Prostate gland (tissue), 2 donors: ENCODE measurements around the gene DLG2. TPM values are rescaled to one million over a fixed set of nuclear protein-coding genes. Genes with fewer than 3 reads are reported as not detected.

Source experiments
- DNase-seq: peaks from one replicate; pipeline ENCODE4 v3.0.0-alpha.2; 2019; ENCODE audit warnings: low spot score
- H3K27ac ChIP-seq, 2 donors: fragments of 200-600 bp; sonication (generic); 2 replicates each; pipeline ENCODE4 v1.5.1; 2017 to 2019
- H3K27me3 ChIP-seq: fragments of 200-600 bp; sonication (generic); replicated peaks from 2 replicates; pipeline ENCODE4 v1.5.1; 2019; ENCODE audit not compliant: insufficient read depth
- H3K36me3 ChIP-seq, 2 donors: fragments of 200-600 bp; sonication (generic); 1 replicate in 1 of 2; 2 replicates in 1 of 2; pipeline versions ENCODE4 v1.5.1 to v1.8.1; 2017 to 2019
- H3K4me1 ChIP-seq: fragments of 200-600 bp; sonication (generic); replicated peaks from 2 replicates; pipeline ENCODE4 v1.5.1; 2019
- H3K4me3 ChIP-seq, 2 donors: fragments of 200-600 bp; sonication (generic); 2 replicates each; pipeline ENCODE4 v1.5.1; 2017 to 2019
- H3K9me3 ChIP-seq: fragments of 200-600 bp; sonication (generic); 2 replicates; pipeline ENCODE4 v1.5.1; 2017
- CTCF ChIP-seq, 4 experiments: fragments of 200-600 bp in 2 of 4; fragments of 450-650 bp in 2 of 4; sonication (generic) in 2 of 4; IDR thresholded peaks; 1 replicate in 3 of 4; 2 replicates in 1 of 4; pipeline ENCODE4 v1.5.1; 2016 to 2019; ENCODE audit warnings: antibody characterized with exemption in 4 of 4, mild to moderate bottlenecking in 2 of 4, moderate library complexity in 2 of 4
- POLR2A ChIP-seq: fragments of 450-650 bp; IDR thresholded peaks from one replicate; pipeline ENCODE4 v1.6.1; 2016; ENCODE audit warnings: antibody characterized with exemption, mild to moderate bottlenecking
- POLR2AphosphoS5 ChIP-seq: sonication (generic); formaldehyde crosslinking; IDR thresholded peaks from one replicate; pipeline ENCODE4 v1.6.1; 2017; ENCODE audit warnings: antibody characterized with exemption
- WGBS: methylation state at CpG from one replicate; pipeline ENCODE4 v1.1.5; 2018; 5-methylcytosine and 5-hydroxymethylcytosine counted together
- intact Hi-C: fragments of 100-400 bp; cut with DNase I; formaldehyde crosslinking; loops from one replicate; pipeline ENCODE4 v1.14.2; 2022
- total RNA-seq, 2 donors: library from RNA; depleted of rRNA; stranded (reverse); fragments of >200 nt; gene quantifications; one replicate each; pipeline ENCODE4 v1.1.0, GENCODE V29; 2016

DLG2 gene
- total RNA-seq, 2 donors from 2014 or later, result 9.8 to 16.2 TPM

GRCh38 chr11:84642500-84642899, 984.6 kb downstream of the DLG2 start:
- Histone ChIP-seq H3K36me3 (no peaks in the 10 kb centered on the region), H3K4me1 (no peaks in the 10 kb centered on the region), H3K27me3 (no peaks in the 10 kb centered on the region), H3K4me3 (no peak overlapping the region), H3K27ac (no peak overlapping the region), H3K9me3 (no peaks in the 10 kb centered on the region)
- intact Hi-C loops, result no loop called here
- TF ChIP-seq POLR2AphosphoS5 (no peak), POLR2A (no peak)
- DNase-seq, result no peak

- DNase-seq, result no peak
- intact Hi-C loops, result no loop called here
- Histone ChIP-seq H3K27me3 (no peaks in the 10 kb centered on the region), H3K4me1 (no peaks in the 10 kb centered on the region), H3K27ac (no peak overlapping the region), H3K36me3 (no peaks in the 10 kb centered on the region), H3K4me3 (no peak overlapping the region), H3K9me3 (no peaks in the 10 kb centered on the region)
- no peak for TF ChIP-seq CTCF (IDR thresholded peaks at IDR 0.05)
- no peak for TF ChIP-seq POLR2A
- no peak for TF ChIP-seq POLR2AphosphoS5
- 63% methylated on average over 2 of the region's 2 CpGs for WGBS
These were observed 992.8 kb downstream of the DLG2 start for GRCh38 chr11:84634309-84634708.

GRCh38 chr11:84628871-84629620, 998.1 kb downstream of the DLG2 start:
- no peak overlapping the region for H3K4me3 ChIP-seq
- no peaks in the 10 kb centered on the region for H3K4me1 ChIP-seq
- H3K27ac ChIP-seq, result no peak overlapping the region
- no peak for DNase-seq
- intact Hi-C loops, result no loop called here
- no peaks in the 10 kb centered on the region for H3K36me3 ChIP-seq
- no peaks in the 10 kb centered on the region for H3K9me3 ChIP-seq
- H3K27me3 ChIP-seq, result no peaks in the 10 kb centered on the region
- 38% methylated on average over 4 of the region's 4 CpGs for WGBS
- TF ChIP-seq POLR2AphosphoS5, result no peak
- TF ChIP-seq CTCF (IDR thresholded peaks at IDR 0.05), result no peak

GRCh38 chr11:84626256-84626655, 1000.9 kb downstream of the DLG2 start:
- H3K9me3 ChIP-seq, result no peaks in the 10 kb centered on the region
- no peak overlapping the region for H3K27ac ChIP-seq
- H3K4me1 ChIP-seq, result no peaks in the 10 kb centered on the region
- H3K27me3 ChIP-seq, result no peaks in the 10 kb centered on the region
- TF ChIP-seq POLR2A (no peak), POLR2AphosphoS5 (no peak), CTCF (IDR thresholded peaks at IDR 0.05) (no peak)
- H3K36me3 ChIP-seq, result no peaks in the 10 kb centered on the region
- DNase-seq, result no peak
- H3K4me3 ChIP-seq, result no peak overlapping the region
- intact Hi-C loops, result no loop called here

GRCh38 chr11:84612645-84613044, 1014.5 kb downstream of the DLG2 start:
- Histone ChIP-seq H3K4me3 (no peak overlapping the region), H3K36me3 (no peaks in the 10 kb centered on the region), H3K9me3 (no peaks in the 10 kb centered on the region), H3K27ac (no peak overlapping the region), H3K4me1 (no peaks in the 10 kb centered on the region), H3K27me3 (no peaks in the 10 kb centered on the region)
- intact Hi-C loops, result no loop called here
- no peak for DNase-seq
- 85% methylated on average over 2 of the region's 2 CpGs for WGBS
- no peak for TF ChIP-seq POLR2A
- TF ChIP-seq POLR2AphosphoS5, result no peak
- no peak for TF ChIP-seq CTCF (IDR thresholded peaks at IDR 0.05)
